ENCODE results near the gene AP3S2.
A peak's percentile ranks its signal among the peaks of the same experiment; 100 is the strongest.
"Not testable (repeated sequence)": the region's sequence is repeated elsewhere in the genome, so short reads cannot be mapped to it uniquely, and the experiment has no call there.

Gene AP3S2

GRCh38 chr15:89903015-89903857 is 9.4 kb upstream of the AP3S2 start:
- DNase-seq (ENCODE audit: low spot score) = no peak

DNA sequence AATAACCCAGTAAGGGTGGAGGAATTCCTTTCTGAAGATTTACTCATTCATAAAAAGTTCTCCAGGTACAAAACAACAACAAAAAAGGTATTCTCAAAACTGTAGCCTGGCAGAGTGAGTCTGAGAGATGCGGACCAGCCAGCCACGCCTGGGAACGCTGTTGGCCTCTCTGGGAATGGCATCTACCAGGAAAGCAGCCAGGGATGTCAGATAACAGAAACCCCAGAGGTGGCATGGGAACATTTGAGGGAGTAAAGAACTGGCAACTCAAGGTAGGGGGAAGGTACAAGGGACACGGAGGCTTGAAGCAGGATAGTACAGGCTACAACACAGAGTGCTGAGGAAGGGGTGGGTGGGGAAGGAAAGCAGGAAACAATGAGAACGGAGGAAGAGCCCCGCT is 7.1 kb upstream of the AP3S2 start:
- DNase-seq (ENCODE audit: low spot score) = no peak

GRCh38 chr15:89899951-89900567 is 6.3 kb upstream of the AP3S2 start:
- no peak for DNase-seq (ENCODE audit: low spot score)

DNA sequence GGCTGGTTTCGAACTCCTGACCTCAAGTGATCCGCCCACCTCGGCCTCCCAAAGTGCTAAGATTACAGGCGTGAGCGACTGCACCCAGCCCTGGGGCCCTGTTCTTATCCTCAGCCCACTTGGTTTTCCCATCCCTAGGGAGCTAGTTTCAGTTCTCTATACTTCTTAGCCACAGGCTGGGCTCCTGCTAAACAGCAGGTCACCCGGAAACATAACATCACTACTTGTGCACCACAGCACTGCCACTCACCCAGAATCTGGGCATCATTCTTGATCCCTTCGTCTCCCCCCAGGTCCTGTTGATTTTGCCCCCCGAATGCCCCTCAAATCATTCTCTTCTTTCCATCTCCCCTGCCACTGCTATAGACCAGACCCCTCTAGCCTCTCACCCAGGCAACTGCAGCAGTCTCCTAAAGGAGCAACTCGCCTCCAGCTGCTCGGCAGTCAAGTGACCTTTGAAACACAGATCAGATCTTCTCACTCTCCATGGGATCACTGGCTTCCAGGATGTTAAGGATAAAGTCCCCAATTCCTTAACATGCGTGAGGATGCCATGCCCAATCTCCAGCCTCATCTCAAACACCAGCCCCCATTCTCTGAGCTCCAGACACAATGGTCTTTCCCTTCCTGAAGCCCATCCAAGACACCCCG is 5.6 kb upstream of the AP3S2 start:
- no peak for DNase-seq (ENCODE audit: low spot score)

GRCh38 chr15:89898614-89899294 is 5.0 kb upstream of the AP3S2 start:
- no peak for DNase-seq (ENCODE audit: low spot score)

- no peak for DNase-seq (ENCODE audit: low spot score)
Measured at GRCh38 chr15:89898146-89898545, 4.4 kb upstream of the AP3S2 start.

DNA sequence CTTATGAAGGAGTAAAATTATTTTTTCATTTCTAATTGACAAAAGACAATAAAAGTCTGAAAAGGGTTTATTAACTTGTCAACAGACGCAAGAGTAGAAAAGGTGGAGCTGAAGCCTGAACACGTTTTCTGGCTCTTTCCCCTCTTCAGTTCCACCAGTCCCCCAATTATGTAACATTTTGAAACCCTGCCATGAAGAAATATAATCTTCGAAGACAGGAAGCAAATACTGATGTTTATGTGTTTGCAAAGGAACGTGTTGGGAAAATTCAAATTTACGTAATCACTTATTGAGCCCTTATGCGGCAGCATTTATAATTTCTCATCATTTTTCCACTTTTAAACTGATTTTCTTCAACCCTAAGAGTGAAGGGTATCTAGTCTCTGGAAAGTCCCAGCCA is 767 bp downstream of the AP3S2 start:
- DNase-seq (ENCODE audit: low spot score) = no peak

GRCh38 chr15:89888214-89888804 is 5.5 kb downstream of the AP3S2 start:
- DNase-seq (ENCODE audit: low spot score) = no peak

DNA sequence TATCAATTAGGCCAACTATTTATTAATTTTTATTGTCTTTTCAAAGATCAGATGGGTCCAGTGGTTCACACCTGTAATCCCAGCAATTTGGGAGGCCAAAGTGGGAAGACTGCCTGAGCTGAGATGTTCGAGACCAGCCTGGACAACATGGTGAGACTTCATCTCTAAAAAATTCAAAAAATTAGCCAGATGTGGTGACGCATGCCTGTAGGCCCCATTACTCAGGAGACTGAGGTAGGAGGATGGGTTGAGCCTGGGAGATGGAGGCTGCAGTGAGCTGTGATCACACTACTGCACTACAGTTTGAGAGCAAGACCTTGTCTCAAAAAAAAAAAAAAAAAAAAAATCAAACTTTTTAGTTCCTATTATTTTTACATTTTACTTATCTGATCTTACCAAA is 8.2 kb downstream of the AP3S2 start:
- DNase-seq (ENCODE audit: low spot score) = no peak

DNA sequence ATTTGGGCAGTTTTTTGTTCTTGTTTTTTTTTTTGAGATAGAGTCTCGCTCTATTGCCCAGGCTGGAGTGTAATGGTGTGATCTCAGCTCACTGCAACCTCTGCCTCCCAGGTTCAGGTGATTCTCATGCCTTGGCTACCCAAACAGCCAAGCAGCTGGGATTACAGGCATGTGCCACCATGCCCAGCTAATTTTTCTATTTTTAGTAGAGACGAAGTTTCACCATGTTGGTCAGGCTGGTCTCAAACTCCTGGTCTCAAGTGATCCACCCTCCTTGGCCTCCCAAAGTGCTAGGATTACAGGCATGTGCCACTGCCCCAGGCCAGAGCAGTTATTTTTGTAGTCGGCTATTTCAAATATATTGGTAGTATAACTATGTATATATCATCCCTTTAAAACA is 8.6 kb downstream of the AP3S2 start:
- DNase-seq (ENCODE audit: low spot score) = not testable (repeated sequence)

GRCh38 chr15:89883518-89883917 is 10.3 kb downstream of the AP3S2 start:
- no peak for DNase-seq (ENCODE audit: low spot score)

GRCh38 chr15:89880727-89881126 is 13.1 kb downstream of the AP3S2 start:
- no peak for DNase-seq (ENCODE audit: low spot score)

GRCh38 chr15:89878323-89878722 is 15.5 kb downstream of the AP3S2 start:
- DNase-seq (ENCODE audit: low spot score) = no peak

- no peak for DNase-seq (ENCODE audit: low spot score)
Measured at GRCh38 chr15:89877083-89877425, 16.7 kb downstream of the AP3S2 start.

DNA sequence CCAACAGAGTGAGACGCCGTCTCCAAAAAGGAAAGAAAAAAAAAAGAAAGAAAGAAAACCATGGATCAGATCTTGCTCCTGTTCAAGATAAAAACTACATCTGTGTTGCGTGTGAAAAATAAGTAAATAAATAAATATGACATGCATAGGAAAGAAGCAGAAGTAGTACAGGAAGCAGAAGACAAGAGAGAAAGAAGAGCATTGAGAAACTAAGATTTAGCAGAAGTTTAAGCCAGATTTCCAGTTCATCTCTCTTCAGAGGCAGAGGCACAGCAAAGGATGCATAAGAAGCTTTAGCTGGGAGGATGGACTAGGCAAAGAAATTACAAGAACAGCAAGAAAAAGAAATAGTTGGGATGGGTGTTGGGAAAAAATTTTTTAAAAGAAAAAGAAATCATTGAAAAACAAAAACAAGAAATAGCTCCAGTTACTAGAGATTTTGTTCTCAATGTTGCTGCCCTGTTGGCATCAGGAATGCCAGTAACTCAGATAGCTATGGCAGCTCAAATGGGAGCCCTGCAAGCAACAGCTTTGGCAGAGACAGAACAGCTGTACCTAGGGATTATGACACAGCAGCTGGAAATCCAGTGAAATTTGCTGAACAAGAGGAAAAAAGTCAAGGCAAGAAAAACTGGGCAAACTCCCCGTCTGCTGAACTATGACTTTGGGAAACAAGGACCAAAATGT is 17.3 kb downstream of the AP3S2 start:
- DNase-seq (ENCODE audit: low spot score) = no peak

DNA sequence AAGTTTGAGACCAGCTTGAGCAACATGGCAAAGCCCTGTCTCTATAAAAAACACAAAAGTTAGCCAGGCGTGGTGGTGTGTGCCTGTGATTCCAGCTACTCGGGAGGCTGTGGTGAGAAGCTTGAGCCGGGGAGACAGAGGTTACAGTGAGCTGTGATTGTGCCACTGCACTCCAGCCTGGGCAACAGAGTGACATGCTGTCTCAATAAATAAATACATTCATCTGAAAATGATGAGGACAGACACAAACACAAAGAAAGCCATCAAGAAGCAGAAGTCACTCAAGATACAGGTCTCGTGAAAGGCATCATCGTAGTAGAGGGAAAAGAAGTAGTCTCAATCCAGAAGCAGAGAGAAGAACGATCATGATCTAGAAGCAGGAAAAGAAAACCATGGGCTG is 18.1 kb downstream of the AP3S2 start:
- DNase-seq (ENCODE audit: low spot score) = no peak

- DNase-seq (ENCODE audit: low spot score) = peak; percentile 72
Measured at GRCh38 chr15:89874926-89875564, 18.7 kb downstream of the AP3S2 start.

DNA sequence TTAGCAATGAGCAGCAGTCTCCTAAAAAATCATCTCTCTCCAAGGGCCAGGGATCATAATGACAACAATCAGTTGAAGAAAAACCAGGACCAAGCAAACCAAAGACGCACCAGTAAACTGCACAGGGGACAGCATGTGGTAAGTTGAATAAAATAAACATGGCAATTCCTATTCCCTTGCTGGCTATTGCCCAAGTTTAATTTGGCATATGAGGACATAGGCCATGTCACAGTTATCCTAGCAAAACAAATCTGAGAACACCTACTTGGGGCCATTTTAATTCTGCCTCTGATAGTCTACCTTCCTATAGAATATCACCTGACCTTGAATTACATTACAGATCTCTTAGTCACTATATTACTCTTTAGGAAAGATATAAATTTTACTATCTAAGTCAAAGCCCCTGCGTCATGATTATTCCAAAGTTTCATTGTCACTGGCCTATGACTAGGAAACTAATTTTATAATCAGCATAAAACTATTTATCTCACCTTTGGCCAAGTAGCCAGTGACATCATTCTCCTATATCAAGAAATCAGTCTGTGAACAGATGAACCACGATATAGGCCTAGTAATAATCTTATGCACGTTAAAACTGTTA is 23.0 kb downstream of the AP3S2 start:
- no peak for DNase-seq (ENCODE audit: low spot score)

- no peak for DNase-seq (ENCODE audit: low spot score)
Measured at GRCh38 chr15:89870006-89870405, 23.8 kb downstream of the AP3S2 start.

GRCh38 chr15:89869490-89869889 is 24.3 kb downstream of the AP3S2 start:
- not testable (repeated sequence) for DNase-seq (ENCODE audit: low spot score)
